Caco-2 (cell line): ENCODE measurements around the gene KLHL42. TPM values are rescaled to one million over a fixed set of nuclear protein-coding genes. Genes with fewer than 3 reads are reported as not detected.

Experiments used
- BruUV-seq: library from RNA; stranded (reverse); fragments of 400-500 nt; replicated peaks from 2 replicates; lab custom pipeline; 2021; lab: Mats Ljungman, UMichigan
- CTCF ChIA-PET: fragments of 300-600 bp; sonication (Branson Sonifier 250); formaldehyde crosslinking; loops from one replicate; lab custom pipeline; 2022; ENCODE audit warnings: antibody characterized with exemption; lab: Charles Lee
- POLR2A ChIA-PET: fragments of 300-600 bp; sonication (Branson Sonifier 250); formaldehyde crosslinking; loops from one replicate; lab custom pipeline; 2022; ENCODE audit warnings: antibody characterized with exemption; lab: Charles Lee
- DNase-seq, 2 experiments: peaks; one replicate each; pipeline versions ENCODE4 v3.0.0 to v3.0.0-alpha.2; 2020 to 2022
- H3K27me3 ChIP-seq: replicated peaks from 2 replicates; pipeline ENCODE4 v1.6.0; 2011; ENCODE audit warnings: low read length; ENCODE audit not compliant: control insufficient read depth, insufficient read depth
- H3K36me3 ChIP-seq: 2 replicates; pipeline ENCODE4 v1.5.1; 2011; ENCODE audit warnings: low read length; ENCODE audit not compliant: control insufficient read depth, insufficient read depth
- H3K4me1 ChIP-seq: fragments of 250-450 bp; sonication (Bioruptor Pico); 2 replicates; pipeline ENCODE4 v1.5.1; 2020; ENCODE audit warnings: mild to moderate bottlenecking
- H3K4me3 ChIP-seq: 2 replicates; pipeline ENCODE4 v1.5.1; 2011; ENCODE audit warnings: low read depth, mild to moderate bottlenecking, control low read depth, low read length
- H3K9me3 ChIP-seq: fragments of 250-450 bp; sonication (Bioruptor Pico); 2 replicates; pipeline ENCODE4 v1.5.1; 2020; ENCODE audit warnings: mild to moderate bottlenecking, moderate library complexity
- H3K27ac Mint-ChIP-seq: one replicate; pipeline ENCODE4 v1.8.0; 2022; ENCODE audit warnings: mixed read lengths; ENCODE audit not compliant: unreplicated experiment
- H3K27me3 Mint-ChIP-seq: one replicate; pipeline ENCODE4 v1.8.0; 2022; ENCODE audit warnings: mixed read lengths; ENCODE audit not compliant: insufficient read depth, unreplicated experiment
- H3K36me3 Mint-ChIP-seq: one replicate; pipeline ENCODE4 v1.8.0; 2022; ENCODE audit warnings: mild to moderate bottlenecking, mixed read lengths; ENCODE audit not compliant: insufficient read depth, unreplicated experiment
- H3K4me1 Mint-ChIP-seq: one replicate; pipeline ENCODE4 v1.8.0; 2022; ENCODE audit warnings: low read depth, mixed read lengths; ENCODE audit not compliant: unreplicated experiment
- H3K4me3 Mint-ChIP-seq: one replicate; pipeline ENCODE4 v1.8.0; 2022; ENCODE audit warnings: mild to moderate bottlenecking, moderate library complexity, mixed read lengths; ENCODE audit not compliant: unreplicated experiment
- H3K9me3 Mint-ChIP-seq: one replicate; pipeline ENCODE4 v1.8.0; 2022; ENCODE audit warnings: mixed read lengths; ENCODE audit not compliant: unreplicated experiment
- CTCF ChIP-seq, 2 experiments: fragments of 200-600 bp in 1 of 2; IDR thresholded peaks; 1 replicate in 1 of 2; 2 replicates in 1 of 2; pipeline versions ENCODE4 v1.5.1 to v1.8.0; 2011 to 2022; ENCODE audit warnings: antibody characterized with exemption in 1 of 2, control low read depth in 1 of 2, inconsistent platforms in 1 of 2, low read depth in 1 of 2, low read length in 1 of 2, mild to moderate bottlenecking in 1 of 2, moderate library complexity in 1 of 2; ENCODE audit not compliant: insufficient read depth in 1 of 2, severe bottlenecking in 1 of 2, unreplicated experiment in 1 of 2
- intact Hi-C: fragments of 100-400 bp; cut with micrococcal nuclease; formaldehyde crosslinking; loops from one replicate; pipeline ENCODE4 v1.10.0; 2022; ENCODE audit not compliant: unreplicated experiment
- total RNA-seq: library from RNA; stranded (reverse); gene quantifications from 2 replicates; pipeline ENCODE4 v1.2.3, GENCODE V29; 2022

KLHL42 gene
- total RNA-seq, 1 experiment from 2014 or later = 36.5 TPM

GRCh38 chr12:27818401-27818918, 38.4 kb downstream of the KLHL42 start:
- H3K27me3 ChIP-seq = no peaks in the 10 kb centered on the region
- H3K36me3 ChIP-seq = no peaks in the 10 kb centered on the region
- intact Hi-C loops = no loop called here
- TF ChIP-seq CTCF (IDR thresholded peaks at IDR 0.05; ENCODE audit: insufficient read depth in 1 of 2, low read depth in 1 of 2, low read length in 1 of 2, severe bottlenecking in 1 of 2, unreplicated experiment in 1 of 2) = no peak
- H3K4me3 Mint-ChIP-seq = no peak overlapping the region
- no peak overlapping the region for H3K27ac Mint-ChIP-seq
- no peaks in the 10 kb centered on the region for H3K9me3 ChIP-seq
- no peaks in the 10 kb centered on the region; the same call in none of the 2 replicates for H3K4me1 ChIP-seq
- peaks cover 9% of the 10 kb centered on the region for H3K4me1 Mint-ChIP-seq
- no peaks in the 10 kb centered on the region for H3K27me3 Mint-ChIP-seq
- ChIA-PET CTCF (no interaction called here), POLR2A (no interaction called here)
- no TSS peak for BruUV-seq
- no peak for DNase-seq
- H3K4me3 ChIP-seq = no peak overlapping the region
- H3K9me3 Mint-ChIP-seq = peaks cover 11% of the 10 kb centered on the region
- H3K36me3 Mint-ChIP-seq = no peaks in the 10 kb centered on the region

- BruUV-seq = no TSS peak
- Histone ChIP-seq H3K4me3 (no peak overlapping the region), H3K9me3 (no peaks in the 10 kb centered on the region), H3K36me3 (no peaks in the 10 kb centered on the region), H3K27me3 (no peaks in the 10 kb centered on the region), H3K4me1 (no peaks in the 10 kb centered on the region; the same call in none of the 2 replicates)
- H3K4me3 Mint-ChIP-seq = no peak overlapping the region
- no peak for DNase-seq
- intact Hi-C loops = loop anchor here (2.0 kb wide), 1 partner anchor 40 kb away; the partner anchor contains the start of genes KLHL42 and MANSC4
- TF ChIP-seq CTCF (IDR thresholded peaks at IDR 0.05; ENCODE audit: insufficient read depth in 1 of 2, low read depth in 1 of 2, low read length in 1 of 2, severe bottlenecking in 1 of 2, unreplicated experiment in 1 of 2) = no peak
- no peaks in the 10 kb centered on the region for H3K36me3 Mint-ChIP-seq
- CTCF ChIA-PET = interaction anchor here (0.6 to 2.2 kb wide), 5 partner anchors 23 to 178 kb away, joined by 3 to 9 read pairs (median 4); partner anchors contain the start of genes KLHL42 and MANSC4
- no peaks in the 10 kb centered on the region for H3K27me3 Mint-ChIP-seq
- no peak overlapping the region for H3K27ac Mint-ChIP-seq
- POLR2A ChIA-PET = interaction anchor here (1.5 kb wide), 1 partner anchor 40 kb away, joined by 3 read pairs; no protein-coding TSS in a partner anchor
- H3K4me1 Mint-ChIP-seq = peaks cover 4% of the 10 kb centered on the region
- peaks cover 11% of the 10 kb centered on the region for H3K9me3 Mint-ChIP-seq
Measured at GRCh38 chr12:27820564-27820963, 40.5 kb downstream of the KLHL42 start.

- Mint-ChIP-seq H3K36me3 (no peaks in the 10 kb centered on the region), H3K27me3 (no peaks in the 10 kb centered on the region), H3K9me3 (peaks cover 6% of the 10 kb centered on the region), H3K27ac (no peak overlapping the region), H3K4me3 (no peak overlapping the region), H3K4me1 (peaks cover 4% of the 10 kb centered on the region)
- CTCF ChIA-PET = interaction anchor here (0.6 to 2.2 kb wide), 7 partner anchors 21 to 177 kb away, joined by 3 to 9 read pairs (median 4); partner anchors contain the start of genes KLHL42 and MANSC4
- no peaks in the 10 kb centered on the region for H3K27me3 ChIP-seq
- no peaks in the 10 kb centered on the region; the same call in none of the 2 replicates for H3K4me1 ChIP-seq
- no peaks in the 10 kb centered on the region for H3K9me3 ChIP-seq
- TF ChIP-seq CTCF (IDR thresholded peaks at IDR 0.05; ENCODE audit: insufficient read depth in 1 of 2, low read depth in 1 of 2, low read length in 1 of 2, severe bottlenecking in 1 of 2, unreplicated experiment in 1 of 2) = peak; percentile 74 to 89
- intact Hi-C loops = loop anchor here (1.0 to 2.0 kb wide), 3 partner anchors 41 to 119 kb away; partner anchors contain the start of genes KLHL42 and MANSC4
- peak in 1 of 2 experiments; percentile 82 for DNase-seq
- no TSS peak for BruUV-seq
- no peak overlapping the region for H3K4me3 ChIP-seq
- POLR2A ChIA-PET = interaction anchor here (0.6 to 1.5 kb wide), 2 partner anchors 41 to 1559 kb away, joined by 3 read pairs; partner anchors contain the start of gene ERGIC2
- H3K36me3 ChIP-seq = no peaks in the 10 kb centered on the region
Measured at GRCh38 chr12:27821259-27821973, 41.4 kb downstream of the KLHL42 start.
